Putamen (tissue), 1 donor: Measurements from ENCODE around the gene HOXD1.

Source experiments
- DNase-seq: peaks from one replicate; pipeline ENCODE4 v3.0.0-alpha.2; 2016; ENCODE audit warnings: low spot score

Gene HOXD1

DNA sequence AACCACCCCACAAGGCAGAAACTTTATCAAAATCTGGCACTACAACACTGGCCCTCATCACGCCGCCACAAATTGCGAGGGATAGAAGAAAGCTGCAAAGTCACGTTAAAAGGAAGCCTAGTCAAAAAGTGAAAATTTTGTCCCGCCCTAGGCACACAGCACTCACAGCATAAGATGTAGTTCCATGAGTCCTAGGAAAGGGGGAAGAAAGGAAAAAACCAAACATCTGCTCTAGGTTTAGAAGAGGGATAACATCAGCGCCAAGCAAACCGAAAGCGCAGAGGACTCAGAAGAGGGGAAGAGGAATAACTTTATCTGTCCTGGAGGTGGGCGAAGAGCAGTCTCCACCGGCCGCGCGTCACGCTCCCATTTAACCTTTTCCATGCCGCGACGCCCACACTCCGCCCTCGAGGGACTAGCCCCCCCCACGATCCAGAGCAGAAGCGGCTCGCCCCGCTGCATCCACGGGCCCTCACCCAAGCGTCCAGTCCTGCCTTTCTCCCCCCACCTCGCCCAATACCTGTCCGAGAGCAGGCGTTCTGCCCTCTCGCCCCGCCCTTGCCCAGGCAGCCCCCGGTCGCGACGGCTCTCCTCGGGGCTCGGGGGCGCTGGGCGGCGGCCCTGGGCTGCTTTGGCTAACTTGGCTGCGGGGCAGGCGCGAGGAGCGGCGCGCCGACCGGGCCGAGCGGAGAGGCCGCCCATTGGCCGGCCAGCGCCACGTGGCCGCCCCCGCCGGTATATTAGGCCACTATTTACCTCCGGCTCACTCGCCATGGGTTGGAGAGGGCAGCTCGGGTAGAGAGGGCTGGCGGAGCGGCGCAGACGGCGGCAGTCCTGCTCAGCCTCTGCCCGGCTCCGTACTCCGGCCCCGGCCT, at the start of gene HOXD1:
HOXD1 (plus strand) TSS at position 770 of the 875 bp plus-strand sequence. CDS start 134 bp downstream, outside the sequence.
- peak; percentile 71 for DNase-seq

DNA sequence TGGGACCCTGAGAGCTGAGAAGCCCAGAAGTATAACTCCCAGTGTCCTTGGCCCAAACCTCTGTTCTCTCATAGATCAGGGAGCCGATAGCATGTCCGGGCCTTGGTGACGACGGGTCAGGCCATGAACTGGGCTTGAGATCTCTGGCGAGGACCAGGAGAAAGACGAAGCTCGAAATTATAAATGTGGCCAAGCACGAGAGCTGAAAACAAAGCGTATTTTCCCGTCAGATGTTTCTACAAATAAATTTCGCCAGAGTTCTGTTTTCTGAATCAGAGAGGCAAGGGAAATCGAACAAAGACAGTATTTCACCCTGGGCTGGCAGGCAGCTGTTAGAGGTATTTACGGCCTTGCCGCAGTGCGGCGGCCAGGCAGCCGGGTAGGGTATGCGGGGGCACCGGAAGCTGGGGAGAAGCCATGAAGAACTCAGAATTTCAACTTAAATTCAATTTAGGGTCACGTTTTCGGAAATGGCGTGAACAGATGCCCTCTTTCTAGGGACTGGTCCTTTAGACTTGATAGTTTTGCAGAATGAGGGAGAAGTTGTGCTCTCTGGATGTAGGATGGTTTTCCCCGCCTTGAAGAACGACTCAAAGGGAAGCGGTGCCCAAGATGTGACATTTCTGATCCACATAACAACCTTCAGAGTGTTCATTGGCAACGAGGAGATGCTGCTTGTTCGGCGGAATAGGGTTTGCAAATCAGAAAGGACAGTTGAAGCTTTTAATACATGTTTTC, 49.4 kb upstream of the HOXD1 start:
- DNase-seq: no peak

DNA sequence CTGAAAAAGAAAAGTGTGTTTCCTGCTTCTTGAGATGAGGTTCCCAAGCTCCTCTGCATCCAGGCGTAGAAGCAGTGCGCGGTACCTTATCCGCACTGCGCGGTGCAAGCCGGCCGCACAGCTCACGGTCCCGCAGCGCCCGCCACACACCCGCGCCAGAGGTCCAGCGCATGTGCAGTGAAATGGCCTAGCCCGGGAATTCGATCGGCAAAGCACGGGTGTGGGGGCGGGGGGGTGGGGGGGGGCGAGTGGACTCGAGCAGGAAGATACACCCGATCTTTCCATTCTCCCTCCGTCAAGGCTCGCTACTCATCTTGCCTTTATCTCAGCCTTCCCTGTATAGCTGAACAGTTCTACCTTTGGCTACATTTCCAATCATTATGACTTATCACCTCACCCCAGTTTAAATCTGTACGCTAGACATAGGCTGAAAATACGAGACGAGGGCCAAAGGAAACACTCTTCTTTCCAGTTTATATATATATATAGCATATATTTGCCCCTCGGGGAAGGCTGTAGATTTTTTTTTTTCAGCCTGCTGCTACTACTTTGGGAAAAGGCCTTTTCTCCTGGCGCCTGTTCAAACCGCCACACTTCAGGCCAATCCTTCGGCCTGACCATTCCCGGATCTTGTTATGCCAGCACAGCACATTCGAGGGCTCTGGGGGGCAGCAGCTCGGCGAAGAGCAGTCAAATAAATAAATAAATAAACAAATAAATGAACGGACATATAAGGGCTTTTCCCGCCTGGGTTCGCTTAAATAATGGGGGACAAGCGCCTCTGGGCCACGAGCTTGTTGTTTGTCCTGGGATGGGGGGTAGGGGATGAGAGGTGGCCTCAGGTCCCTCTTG, 48.6 kb upstream of the HOXD1 start:
- DNase-seq: no peak

DNA sequence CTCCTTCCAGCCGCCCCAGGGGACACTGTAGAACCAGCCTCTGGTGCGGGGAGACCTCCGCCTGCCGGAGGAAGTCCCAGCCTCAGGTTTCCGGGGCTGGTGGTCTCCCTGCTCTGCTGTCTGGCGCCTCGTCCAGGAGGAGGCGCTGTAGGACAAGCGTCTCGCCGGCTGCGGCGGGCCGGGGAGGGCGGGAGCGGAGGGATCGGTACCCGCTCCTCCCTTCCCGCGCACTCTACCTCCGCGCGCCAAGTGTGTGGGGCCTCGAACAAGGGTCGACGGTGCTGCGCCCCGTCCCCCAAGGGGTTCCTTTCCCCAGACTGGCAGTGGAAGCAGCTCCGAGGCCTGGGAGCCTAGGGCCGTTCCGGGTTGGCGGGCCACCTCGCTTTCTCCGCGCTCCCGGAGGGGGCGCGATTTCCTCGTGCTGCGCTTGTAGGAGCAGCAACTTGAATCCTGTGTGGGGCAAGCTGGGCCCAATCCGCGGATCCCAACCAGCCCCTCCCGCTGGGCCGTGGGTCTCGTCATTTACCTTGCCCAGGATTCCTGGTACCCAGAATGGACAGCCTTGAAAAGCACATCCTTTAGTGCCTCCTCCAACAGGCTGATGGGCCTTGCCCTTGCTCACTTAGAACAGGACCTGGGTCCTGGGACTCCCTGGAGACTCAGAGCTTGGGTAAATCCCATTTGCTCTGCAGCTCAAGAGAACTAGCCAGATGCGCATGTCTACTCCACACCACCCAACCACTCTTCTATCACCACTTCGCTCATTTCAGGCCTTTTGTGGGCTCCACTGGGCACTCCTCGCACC, 47.8 kb upstream of the HOXD1 start:
- DNase-seq: peak; percentile 53

DNA sequence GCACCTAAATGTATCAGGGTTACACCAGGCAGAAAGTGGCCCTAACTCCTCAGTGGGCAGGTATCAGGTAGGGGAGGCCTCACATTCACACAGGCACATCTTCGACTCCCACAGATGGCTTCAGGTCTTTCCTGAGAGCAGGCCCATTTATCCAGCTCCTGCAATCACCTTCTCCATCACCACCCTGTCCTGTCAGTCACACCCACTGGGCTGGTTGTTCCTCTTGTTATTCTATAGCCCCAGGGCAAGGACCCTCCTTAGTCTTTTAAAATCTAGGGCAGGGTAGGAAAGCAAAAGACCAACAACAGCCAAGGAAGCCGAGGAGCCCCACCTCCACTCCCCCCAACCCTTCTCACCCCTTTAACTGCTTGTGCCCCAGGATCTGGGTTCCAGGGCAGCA, 46.2 kb upstream of the HOXD1 start:
- no peak for DNase-seq

DNA sequence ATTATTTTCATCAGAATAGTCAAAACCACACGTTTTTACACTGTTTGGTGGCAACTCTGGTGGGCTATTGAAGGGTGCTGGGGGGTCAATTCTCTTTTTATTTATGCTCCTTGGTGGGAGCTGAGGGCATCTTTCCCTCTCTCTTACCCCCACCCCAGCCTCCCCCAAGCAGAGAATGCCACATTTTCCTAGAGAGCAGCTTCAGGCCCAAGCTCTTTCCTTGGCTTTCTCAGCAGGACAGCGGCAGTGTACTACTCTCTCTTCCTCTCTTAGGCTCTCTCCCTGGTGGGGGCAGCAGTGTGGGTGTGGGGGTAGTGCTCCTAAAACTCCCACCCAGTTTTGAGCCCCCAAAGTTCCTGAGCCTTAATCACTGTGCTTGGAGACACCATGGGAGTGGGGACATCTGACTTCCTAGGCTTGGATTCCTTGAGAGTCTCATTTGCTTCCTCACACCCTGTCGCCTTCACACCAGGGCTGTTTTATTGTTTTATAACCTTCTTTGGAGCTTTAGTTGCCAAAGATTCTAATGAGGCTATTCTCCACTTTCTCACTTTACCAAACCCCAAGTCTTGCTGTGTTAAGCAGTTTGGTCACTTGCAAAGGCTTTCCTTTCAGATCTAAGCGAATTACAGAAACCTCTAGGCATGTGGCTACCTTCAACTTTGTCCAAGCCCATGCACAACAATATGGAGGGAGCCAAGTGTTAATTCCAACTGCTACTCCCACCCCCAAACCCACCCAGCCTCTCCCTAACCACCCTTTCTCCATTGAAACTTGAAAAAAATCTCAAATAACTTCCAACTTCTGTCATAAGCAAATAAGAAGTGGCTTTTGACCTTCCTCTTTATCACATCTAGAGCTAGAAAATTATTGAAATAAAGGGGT, 43.1 kb upstream of the HOXD1 start:
- DNase-seq: no peak

DNA sequence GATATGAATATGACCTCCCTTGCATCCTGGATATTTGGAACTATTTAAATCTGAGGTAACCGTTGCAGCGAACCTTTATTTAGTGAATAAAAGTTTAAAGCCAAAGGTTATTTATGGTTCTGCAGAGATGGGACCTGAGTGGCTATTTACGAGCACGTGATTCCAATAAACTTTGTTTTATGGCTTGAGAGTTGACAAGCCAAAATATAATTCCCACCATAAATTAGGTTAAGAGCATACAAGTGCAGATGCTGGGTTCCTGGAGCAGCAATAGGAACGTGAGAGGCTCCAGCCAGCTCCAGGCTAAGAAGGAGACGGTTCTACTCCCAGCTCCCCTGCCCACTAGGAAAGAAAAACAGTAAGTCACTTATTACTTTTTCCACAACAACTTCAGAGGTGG, 42.4 kb upstream of the HOXD1 start:
- no peak for DNase-seq

DNA sequence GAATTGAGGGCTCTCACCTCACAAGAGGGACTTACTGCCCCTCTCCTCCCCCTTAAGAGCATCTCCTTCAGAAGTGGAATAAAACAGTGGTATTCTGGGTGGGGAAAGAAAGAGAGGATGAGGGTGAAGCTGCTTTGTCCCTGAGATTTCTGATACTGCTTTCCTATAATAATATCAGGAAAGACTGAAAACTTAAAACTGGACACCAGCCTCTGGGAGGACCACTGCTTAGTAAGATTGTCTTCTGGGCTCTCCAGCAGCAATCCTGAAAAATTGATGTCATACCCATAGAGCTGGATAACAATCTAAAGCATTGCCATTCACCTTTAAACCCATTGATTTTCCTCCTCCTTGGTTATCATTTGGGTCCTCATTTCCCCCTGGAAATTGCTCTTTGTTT, 41.8 kb upstream of the HOXD1 start:
- no peak for DNase-seq

DNA sequence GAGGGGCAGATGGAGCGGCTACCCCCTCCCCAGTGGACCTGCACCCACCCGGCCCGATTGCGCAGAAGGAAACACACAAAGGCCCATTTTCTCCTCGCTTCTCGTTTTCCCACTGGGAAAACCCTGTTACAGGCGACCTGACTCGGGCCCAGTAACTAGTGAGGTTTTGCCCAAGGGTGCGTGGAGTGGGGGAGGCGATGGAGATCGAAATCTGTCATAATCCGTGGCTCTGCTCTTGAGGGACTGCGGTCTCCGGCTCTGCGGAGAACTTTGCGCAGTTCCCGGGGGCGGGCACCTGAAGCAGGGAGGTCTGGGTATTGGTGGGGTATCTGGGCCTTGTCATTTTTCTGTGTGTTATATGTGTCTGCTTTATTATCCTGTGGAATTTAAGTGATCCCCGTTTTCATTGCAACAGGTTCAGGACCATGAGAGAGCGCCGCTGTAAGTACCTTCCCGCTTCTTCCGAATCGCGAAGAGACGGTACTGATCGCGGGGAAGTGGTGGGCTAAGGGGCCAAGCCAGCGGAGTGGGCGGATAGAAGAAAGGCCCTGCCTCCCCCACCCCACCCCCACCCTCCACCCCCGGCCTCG, 41.2 kb upstream of the HOXD1 start:
- DNase-seq: no peak

DNA sequence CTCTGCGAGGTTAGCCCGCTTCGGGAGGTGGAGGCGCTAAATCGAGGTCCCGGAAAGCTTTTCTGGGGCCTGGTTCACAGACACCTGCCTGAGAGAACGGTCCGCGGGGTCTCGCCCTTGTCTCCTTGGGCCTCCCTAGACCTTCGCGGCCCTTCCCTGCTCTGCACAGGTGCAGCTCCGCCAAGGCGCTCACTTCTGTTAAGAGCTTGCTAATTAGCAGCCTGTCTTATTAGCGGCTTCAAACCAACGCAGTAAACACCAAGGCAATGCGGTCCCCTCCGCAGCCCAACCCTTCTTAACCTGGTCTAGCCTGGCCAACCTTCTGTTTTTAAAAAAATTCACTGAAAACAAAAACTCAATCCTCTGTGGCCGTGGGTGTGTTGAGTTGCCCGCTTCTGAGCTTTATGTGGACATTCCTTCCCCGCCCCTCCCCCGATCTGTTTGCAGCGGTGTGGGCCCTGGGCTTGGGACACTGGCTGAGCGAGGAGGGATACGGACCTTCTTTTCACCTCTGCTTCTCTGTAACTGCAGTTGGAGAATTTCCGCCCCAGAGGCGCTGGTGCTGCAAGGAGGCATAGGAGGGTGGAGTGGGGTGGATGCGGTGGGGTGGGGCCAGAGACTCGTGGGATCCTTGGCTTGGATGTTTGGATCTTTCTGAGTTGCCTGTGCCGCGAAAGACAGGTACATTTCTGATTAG, 40.5 kb upstream of the HOXD1 start:
- no peak for DNase-seq

DNA sequence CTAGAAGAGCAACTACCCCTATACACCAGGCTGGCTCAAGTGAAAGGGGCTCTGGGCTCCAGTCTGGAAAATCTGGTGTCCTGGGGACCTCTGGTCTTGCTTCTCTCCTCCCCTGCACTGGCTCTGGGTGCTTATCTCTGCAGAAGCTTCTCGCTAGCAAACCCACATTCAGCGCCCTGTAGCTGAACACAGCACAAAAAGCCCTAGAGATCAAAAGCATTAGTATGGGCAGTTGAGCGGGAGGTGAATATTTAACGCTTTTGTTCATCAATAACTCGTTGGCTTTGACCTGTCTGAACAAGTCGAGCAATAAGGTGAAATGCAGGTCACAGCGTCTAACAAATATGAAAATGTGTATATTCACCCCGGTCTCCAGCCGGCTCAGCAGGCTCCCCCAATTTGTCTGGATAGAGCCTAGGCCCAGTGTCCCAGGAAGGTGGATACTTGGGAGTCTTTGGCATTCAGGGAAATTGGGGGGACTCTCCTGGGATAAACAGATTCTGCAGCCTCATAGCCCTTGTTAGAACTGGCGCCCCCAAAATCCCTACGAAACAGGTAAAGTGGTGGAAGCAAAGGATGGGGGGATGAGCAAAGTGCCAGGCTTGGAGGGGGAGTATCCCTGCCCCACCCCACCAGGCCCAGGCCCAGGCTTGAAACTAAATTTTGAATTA, 39.6 kb upstream of the HOXD1 start:
- no peak for DNase-seq

DNA sequence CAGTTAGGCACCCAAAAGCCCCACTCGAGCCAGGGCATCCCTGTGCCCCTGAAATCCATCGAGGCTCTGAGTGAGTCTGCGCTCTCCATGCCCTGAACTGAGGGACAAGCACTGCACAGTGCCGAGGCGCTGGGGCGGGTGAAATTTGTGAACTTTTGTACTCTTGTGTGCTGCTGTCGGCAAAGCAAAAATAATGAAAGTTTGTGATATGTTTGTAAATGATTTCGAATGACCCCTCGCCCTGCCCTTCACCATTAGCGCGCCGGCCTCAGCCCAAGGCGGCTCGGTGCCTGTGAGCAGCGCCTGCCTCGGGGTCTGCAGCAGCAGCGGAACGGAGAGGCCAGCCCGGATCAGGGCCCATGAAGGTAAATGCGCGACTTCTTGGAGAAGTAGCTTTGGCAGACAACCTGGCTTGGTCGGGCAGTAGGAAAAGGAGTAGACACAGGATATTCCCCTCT, 39.0 kb upstream of the HOXD1 start:
- DNase-seq: no peak

DNA sequence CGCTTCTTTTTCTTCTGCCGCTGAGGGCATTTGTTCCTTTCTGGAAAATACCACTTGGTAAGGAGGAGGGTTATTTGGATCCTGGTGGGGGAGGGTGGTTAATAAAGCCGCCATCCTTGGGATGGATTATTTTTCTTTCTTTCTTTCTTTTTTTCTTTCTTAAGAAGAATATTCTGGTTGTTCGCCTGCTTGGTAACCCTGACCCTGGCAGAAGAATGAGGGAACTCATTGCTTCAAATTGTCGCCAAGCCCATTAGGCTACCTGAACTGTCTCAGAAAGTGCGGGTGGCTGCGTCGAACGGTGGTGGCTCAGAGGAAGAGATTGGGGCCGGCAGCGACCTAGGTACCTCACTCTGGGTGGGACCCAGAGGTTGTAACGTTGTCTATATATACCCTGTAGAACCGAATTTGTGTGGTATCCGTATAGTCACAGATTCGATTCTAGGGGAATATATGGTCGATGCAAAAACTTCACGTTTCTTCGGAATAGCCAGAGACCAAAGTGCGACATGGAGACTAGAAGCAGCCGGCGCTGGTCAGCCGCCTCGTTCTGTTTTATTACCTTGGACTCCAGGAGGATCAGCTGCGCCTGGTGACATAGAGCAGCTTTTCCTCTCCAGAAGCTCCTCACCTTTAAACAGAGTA, 38.4 kb upstream of the HOXD1 start:
- DNase-seq: no peak

DNA sequence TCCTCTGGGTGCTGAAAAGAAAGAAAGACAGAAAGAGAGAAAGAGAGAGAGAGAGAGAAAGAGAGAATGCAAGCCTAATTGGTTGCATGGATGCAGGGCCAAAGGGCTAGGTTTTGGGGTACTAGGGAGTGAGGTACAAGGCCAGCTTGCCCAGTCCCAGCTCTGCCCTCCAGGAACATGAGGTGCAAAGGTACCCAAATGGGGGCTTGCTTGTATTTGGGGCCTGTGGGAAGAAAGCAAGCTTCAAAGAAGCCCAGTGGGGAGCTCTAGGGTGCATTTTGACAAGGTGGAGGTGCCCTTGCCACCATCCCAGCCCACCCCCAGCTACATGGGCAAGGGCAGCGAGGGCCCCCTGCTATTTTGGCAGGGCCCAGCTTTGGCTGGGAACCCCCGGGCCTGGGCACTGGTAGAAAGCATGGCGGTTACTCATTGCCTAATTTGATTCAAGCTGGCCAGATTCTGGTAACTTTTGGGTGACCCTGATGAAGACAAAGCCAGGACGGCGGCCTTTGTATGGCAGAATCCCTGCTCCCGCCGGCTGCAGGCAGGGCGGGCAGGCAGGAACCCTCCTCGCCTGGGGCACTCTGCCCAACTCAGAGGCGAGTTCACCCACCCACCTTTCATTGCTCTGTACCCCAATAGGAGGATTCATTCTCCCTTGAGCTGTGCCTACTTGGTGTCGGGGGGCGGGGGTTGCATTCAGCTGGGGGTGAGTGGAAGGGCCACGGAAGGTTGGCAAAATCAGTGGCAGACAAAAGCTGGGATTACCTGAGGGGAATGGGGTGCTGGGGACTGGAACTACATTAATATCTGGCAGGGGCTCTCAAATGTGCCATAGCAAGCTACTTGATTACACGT, 37.7 kb upstream of the HOXD1 start:
- DNase-seq: no peak

DNA sequence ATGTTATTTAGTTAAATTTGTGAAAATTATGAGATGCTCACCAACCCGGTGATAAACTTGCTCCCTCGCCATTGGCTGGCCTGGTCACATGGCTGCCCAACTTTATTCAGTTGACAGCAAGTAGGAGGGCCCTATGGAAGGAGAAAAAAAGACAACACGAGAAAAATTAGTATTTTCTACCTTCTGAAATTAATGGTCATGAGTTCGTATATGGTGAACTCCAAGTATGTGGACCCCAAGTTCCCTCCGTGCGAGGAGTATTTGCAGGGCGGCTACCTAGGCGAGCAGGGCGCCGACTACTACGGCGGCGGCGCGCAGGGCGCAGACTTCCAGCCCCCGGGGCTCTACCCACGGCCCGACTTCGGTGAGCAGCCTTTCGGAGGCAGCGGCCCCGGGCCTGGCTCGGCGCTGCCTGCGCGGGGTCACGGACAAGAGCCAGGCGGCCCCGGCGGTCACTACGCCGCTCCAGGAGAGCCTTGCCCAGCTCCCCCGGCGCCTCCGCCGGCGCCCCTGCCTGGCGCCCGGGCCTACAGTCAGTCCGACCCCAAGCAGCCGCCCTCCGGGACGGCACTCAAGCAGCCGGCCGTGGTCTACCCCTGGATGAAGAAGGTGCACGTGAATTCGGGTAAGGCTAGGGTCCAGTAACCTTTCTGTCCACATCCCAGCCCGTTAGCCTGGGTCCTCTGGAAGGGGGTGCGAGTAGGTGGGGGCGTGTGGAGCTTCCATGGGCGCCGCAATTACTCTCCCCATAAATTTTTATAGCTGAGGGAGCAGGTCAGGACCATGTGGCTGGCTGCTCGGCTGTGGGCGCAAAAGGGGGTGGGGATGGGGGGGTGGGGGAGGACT, 36.8 kb upstream of the HOXD1 start, which contains the start of gene HOXD4:
HOXD4 (plus strand) TSS at position 109 of the 846 bp plus-strand sequence; CDS start at position 193, 84 bp downstream.
- DNase-seq: no peak
